ENCODE data around the gene CEBPZOS. TPM values are rescaled to one million over a fixed set of nuclear protein-coding genes. Genes with fewer than 3 reads are reported as not detected.

The CEBPZOS gene
- total and polyA plus RNA-seq, 8 donors: 2.9 to 52.5 (median 32.4) TPM

- Histone ChIP-seq H3K4me1 (no peaks in the 10 kb centered on the region), H3K27me3 (no peaks in the 10 kb centered on the region), H3K27ac (peak overlapping the region in 2 of 5 donors; percentile 38 to 43), H3K9me3 (no peaks in the 10 kb centered on the region), H3K4me3 (no peak overlapping the region), H3K36me3 (no peaks in the 10 kb centered on the region)
- intact Hi-C loops (cut with DNase I; ENCODE audit: low total_unique reads): no loop called here
- WGBS, 5 donors: 69 to 82% (median 76%) methylated on average over 5 to 6 of the region's 6 CpGs
- TF ChIP-seq, protein P1, sequence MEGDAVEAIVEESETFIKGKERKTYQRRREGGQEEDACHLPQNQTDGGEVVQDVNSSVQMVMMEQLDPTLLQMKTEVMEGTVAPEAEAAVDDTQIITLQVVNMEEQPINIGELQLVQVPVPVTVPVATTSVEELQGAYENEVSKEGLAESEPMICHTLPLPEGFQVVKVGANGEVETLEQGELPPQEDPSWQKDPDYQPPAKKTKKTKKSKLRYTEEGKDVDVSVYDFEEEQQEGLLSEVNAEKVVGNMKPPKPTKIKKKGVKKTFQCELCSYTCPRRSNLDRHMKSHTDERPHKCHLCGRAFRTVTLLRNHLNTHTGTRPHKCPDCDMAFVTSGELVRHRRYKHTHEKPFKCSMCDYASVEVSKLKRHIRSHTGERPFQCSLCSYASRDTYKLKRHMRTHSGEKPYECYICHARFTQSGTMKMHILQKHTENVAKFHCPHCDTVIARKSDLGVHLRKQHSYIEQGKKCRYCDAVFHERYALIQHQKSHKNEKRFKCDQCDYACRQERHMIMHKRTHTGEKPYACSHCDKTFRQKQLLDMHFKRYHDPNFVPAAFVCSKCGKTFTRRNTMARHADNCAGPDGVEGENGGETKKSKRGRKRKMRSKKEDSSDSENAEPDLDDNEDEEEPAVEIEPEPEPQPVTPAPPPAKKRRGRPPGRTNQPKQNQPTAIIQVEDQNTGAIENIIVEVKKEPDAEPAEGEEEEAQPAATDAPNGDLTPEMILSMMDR (IDR thresholded peaks at IDR 0.05): no peak
- TF ChIP-seq POLR2A (IDR thresholded peaks at IDR 0.05) (no peak), EP300 (IDR thresholded peaks at IDR 0.05) (no peak), POLR2AphosphoS5 (IDR thresholded peaks at IDR 0.05) (no peak)
- DNase-seq: peak in 1 of 2 donors; percentile 64
Observed at GRCh38 chr2:37189452-37190153, 6.7 kb upstream of the CEBPZOS start.

DNA sequence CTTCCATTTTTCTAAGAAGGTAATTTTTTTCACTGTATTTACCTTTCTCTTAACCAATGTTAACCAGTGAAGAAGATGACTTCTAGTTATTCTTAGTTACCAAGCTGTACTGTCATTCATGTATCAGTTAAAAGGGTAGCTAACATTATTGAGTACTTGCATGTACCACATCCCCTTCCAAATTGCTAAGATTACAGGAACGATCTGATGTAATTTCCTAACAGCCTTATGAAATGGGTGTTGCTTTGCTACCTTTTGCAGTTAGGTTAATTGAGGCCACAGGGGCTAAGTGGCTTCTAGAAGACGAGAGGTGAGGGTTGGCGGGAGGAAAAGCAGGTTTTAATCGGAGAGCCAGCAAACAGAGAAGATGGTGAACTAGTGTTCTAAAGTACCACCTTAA, 6.0 kb upstream of the CEBPZOS start:
- no peak for TF ChIP-seq POLR2AphosphoS5 (IDR thresholded peaks at IDR 0.05)
- TF ChIP-seq POLR2A (IDR thresholded peaks at IDR 0.05): no peak
- no peak for TF ChIP-seq EP300 (IDR thresholded peaks at IDR 0.05)
- TF ChIP-seq, protein P1 (IDR thresholded peaks at IDR 0.05): no peak
- no peaks in the 10 kb centered on the region for H3K4me1 ChIP-seq
- H3K27me3 ChIP-seq: no peaks in the 10 kb centered on the region
- 81 to 89% (median 85%) methylated on average over 4 of the region's 4 CpGs for WGBS, 5 donors
- intact Hi-C loops (cut with DNase I; ENCODE audit: low total_unique reads): no loop called here
- H3K36me3 ChIP-seq: no peaks in the 10 kb centered on the region
- H3K9me3 ChIP-seq: no peaks in the 10 kb centered on the region
- no peak for DNase-seq
- peak overlapping the region in 1 of 5 donors; percentile 43 for H3K27ac ChIP-seq
- no peak overlapping the region for H3K4me3 ChIP-seq

GRCh38 chr2:37191253-37191652, 5.0 kb upstream of the CEBPZOS start:
- Histone ChIP-seq H3K27ac (no peak overlapping the region), H3K4me3 (no peak overlapping the region), H3K9me3 (no peaks in the 10 kb centered on the region), H3K4me1 (peaks cover 0 to 6% (median 0%) of the 10 kb centered on the region in 4 donors), H3K27me3 (no peaks in the 10 kb centered on the region), H3K36me3 (no peaks in the 10 kb centered on the region)
- DNase-seq: no peak
- TF ChIP-seq, protein P1 (IDR thresholded peaks at IDR 0.05): no peak
- no peak for TF ChIP-seq POLR2A (IDR thresholded peaks at IDR 0.05)
- intact Hi-C loops (cut with DNase I; ENCODE audit: low total_unique reads): no loop called here
- WGBS, 5 donors: 72 to 83% (median 81%) methylated on average over 4 of the region's 4 CpGs

DNA sequence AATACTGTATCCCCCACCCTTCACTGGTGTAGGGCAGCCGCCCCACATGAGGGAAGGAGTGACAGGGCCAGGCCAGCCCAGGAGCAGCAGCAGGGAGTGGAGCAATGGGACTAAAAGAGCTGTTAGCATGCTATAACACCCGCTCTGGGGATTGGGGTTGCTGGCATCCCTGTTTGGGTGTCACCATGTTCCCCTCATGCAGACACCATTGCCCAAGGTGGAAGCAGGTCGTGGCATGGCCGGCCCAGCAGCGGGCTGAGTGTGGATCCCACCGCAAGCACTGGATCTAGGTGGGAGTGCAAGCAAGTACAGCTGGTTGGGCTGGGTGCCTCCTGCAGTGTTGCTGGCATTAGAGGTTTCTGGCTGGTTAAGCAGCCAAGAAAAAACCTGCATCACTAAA, 4.5 kb upstream of the CEBPZOS start:
- no peaks in the 10 kb centered on the region for H3K36me3 ChIP-seq
- intact Hi-C loops (cut with DNase I; ENCODE audit: low total_unique reads): no loop called here

More for the DNA sequence above, 4.5 kb upstream of the CEBPZOS start:
- TF ChIP-seq POLR2A (IDR thresholded peaks at IDR 0.05) (no peak), POLR2AphosphoS5 (IDR thresholded peaks at IDR 0.05) (no peak), EP300 (IDR thresholded peaks at IDR 0.05) (no peak)
- TF ChIP-seq, protein P1 (IDR thresholded peaks at IDR 0.05): no peak
- WGBS, 5 donors: 73 to 82% (median 78%) methylated on average over 6 of the region's 6 CpGs
- no peak for DNase-seq
- Histone ChIP-seq H3K4me1 (peaks cover 0 to 6% (median 2%) of the 10 kb centered on the region in 4 donors), H3K9me3 (no peaks in the 10 kb centered on the region), H3K27me3 (no peaks in the 10 kb centered on the region), H3K4me3 (no peak overlapping the region), H3K27ac (no peak overlapping the region)

Data from stomach (tissue), 9 donors.